Stomach (tissue), 9 donors: Measurements from ENCODE around the gene MLLT10. TPM values are rescaled to one million over a fixed set of nuclear protein-coding genes. Genes with fewer than 3 reads are reported as not detected.

ENCODE experiments used
- DNase-seq, 2 donors: peaks; one replicate each; pipeline versions ENCODE4 v3.0.0 to v3.0.0-alpha.2; 2013 to 2019
- H3K27ac ChIP-seq, 5 donors: fragments of 200-600 bp in 4 of 5; sonication (generic) in 4 of 5; one replicate each; pipeline ENCODE4 v1.5.1; 2013 to 2019; ENCODE audit warnings: mild to moderate bottlenecking in 1 of 5, moderate library complexity in 1 of 5
- H3K27me3 ChIP-seq, 3 donors: fragments of 200-600 bp; sonication (generic); one replicate each; pipeline ENCODE4 v1.5.1; 2017 to 2019; ENCODE audit warnings: mixed run types in 1 of 3
- H3K36me3 ChIP-seq, 4 donors: fragments of 200-600 bp; sonication (generic); 1 replicate in 3 of 4; 2 replicates in 1 of 4; pipeline ENCODE4 v1.5.1; 2016 to 2019
- H3K4me1 ChIP-seq, 4 donors: fragments of 200-600 bp; sonication (generic); one replicate each; pipeline ENCODE4 v1.5.1; 2016 to 2019
- H3K4me3 ChIP-seq, 4 donors: fragments of 200-600 bp; sonication (generic) in 3 of 4; one replicate each; pipeline ENCODE4 v1.5.1; 2016 to 2019; ENCODE audit warnings: mild to moderate bottlenecking in 1 of 4
- H3K9me3 ChIP-seq, 4 donors: fragments of 200-600 bp; sonication (generic); one replicate each; pipeline ENCODE4 v1.5.1; 2016 to 2019
- EP300 ChIP-seq: sonication (generic); formaldehyde crosslinking; IDR thresholded peaks from one replicate; pipeline ENCODE4 v1.6.1; 2017; ENCODE audit warnings: antibody characterized with exemption
- POLR2A ChIP-seq, 4 donors: fragments of 450-650 bp; IDR thresholded peaks; one replicate each; pipeline ENCODE4 v1.6.1; 2016; ENCODE audit warnings: antibody characterized with exemption in 4 of 4, control low read depth in 2 of 4, mild to moderate bottlenecking in 1 of 4, moderate library complexity in 1 of 4
- POLR2AphosphoS5 ChIP-seq, 3 donors: sonication (generic); formaldehyde crosslinking; IDR thresholded peaks; one replicate each; pipeline ENCODE4 v1.6.1; 2016; ENCODE audit warnings: antibody characterized with exemption in 3 of 3
- WGBS, 5 donors: extraction: QIAGEN DNeasy Blood & Tissue Kit in 3 of 5; methylation state at CpG; one replicate each; pipeline versions ENCODE4 v1.1.5 to v1.1.7; 2013 to 2018; 5-methylcytosine and 5-hydroxymethylcytosine counted together
- intact Hi-C: fragments of 100-400 bp; cut with DNase I; formaldehyde crosslinking; loops from one replicate; pipeline ENCODE4 v1.15.1; 2023; ENCODE audit warnings: low total_unique reads
- polyA plus RNA-seq, 3 donors: library from polyadenylated mRNA; stranded (reverse); fragments of 200-250 nt; gene quantifications; one replicate each; pipeline ENCODE4 v1.2.3, GENCODE V29; 2013
- total RNA-seq, 5 donors: library from RNA; depleted of rRNA; stranded (reverse); fragments of >200 nt; gene quantifications; one replicate each; pipeline versions ENCODE4 v1.1.0 to v1.2.3, GENCODE V29; 2014 to 2016
- TF ChIP-seq, protein P1 (sequence below), 7 experiments: fragments of 450-650 bp in 4 of 7; fragments of 200-600 bp in 3 of 7; sonication (generic) in 3 of 7; IDR thresholded peaks; one replicate each; pipeline ENCODE4 v1.5.1; 2016 to 2019; ENCODE audit warnings: antibody characterized with exemption in 7 of 7, control low read depth in 2 of 7, mild to moderate bottlenecking in 1 of 7
- donor health status: healthy with polysubstance abuse.
- donor health status: Bipolar disorder and iron deficiency.
- donor health status: healthy.

The MLLT10 gene
- total and polyA plus RNA-seq, 8 donors, result 12.8 to 76.9 (median 23.8) TPM

DNA sequence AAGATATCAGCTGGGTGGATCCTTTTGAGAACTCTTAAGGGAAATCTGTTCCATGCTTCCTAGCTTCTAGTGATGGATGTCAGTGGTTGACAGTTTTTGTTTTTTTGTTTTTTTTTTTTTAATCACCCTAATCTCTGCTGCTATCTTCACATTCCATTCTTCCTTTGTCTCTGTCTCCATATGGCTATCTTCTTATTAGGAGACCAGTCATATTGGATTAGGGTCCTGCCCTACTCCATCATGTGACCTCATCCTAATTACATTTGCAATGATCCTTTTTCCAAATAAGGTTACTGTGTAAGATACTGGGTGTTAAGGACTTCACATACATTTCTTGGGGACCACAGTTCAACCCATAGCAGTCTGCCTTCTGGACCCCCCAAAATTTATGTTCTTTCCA lies 69.7 kb downstream of the MLLT10 start:
- no peaks in the 10 kb centered on the region for H3K27me3 ChIP-seq
- no peak overlapping the region for H3K27ac ChIP-seq
- H3K36me3 ChIP-seq, result peaks cover 0 to 19% (median 9%) of the 10 kb centered on the region in 4 donors
- H3K9me3 ChIP-seq, result no peaks in the 10 kb centered on the region
- peaks cover 0 to 38% (median 3%) of the 10 kb centered on the region in 4 donors for H3K4me1 ChIP-seq
- TF ChIP-seq, protein P1, sequence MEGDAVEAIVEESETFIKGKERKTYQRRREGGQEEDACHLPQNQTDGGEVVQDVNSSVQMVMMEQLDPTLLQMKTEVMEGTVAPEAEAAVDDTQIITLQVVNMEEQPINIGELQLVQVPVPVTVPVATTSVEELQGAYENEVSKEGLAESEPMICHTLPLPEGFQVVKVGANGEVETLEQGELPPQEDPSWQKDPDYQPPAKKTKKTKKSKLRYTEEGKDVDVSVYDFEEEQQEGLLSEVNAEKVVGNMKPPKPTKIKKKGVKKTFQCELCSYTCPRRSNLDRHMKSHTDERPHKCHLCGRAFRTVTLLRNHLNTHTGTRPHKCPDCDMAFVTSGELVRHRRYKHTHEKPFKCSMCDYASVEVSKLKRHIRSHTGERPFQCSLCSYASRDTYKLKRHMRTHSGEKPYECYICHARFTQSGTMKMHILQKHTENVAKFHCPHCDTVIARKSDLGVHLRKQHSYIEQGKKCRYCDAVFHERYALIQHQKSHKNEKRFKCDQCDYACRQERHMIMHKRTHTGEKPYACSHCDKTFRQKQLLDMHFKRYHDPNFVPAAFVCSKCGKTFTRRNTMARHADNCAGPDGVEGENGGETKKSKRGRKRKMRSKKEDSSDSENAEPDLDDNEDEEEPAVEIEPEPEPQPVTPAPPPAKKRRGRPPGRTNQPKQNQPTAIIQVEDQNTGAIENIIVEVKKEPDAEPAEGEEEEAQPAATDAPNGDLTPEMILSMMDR (IDR thresholded peaks at IDR 0.05), result no peak
- TF ChIP-seq POLR2AphosphoS5 (IDR thresholded peaks at IDR 0.05) (no peak), POLR2A (IDR thresholded peaks at IDR 0.05) (no peak), EP300 (no peak)
- DNase-seq, result no peak
- intact Hi-C loops, result no loop called here
- no peak overlapping the region for H3K4me3 ChIP-seq

DNA sequence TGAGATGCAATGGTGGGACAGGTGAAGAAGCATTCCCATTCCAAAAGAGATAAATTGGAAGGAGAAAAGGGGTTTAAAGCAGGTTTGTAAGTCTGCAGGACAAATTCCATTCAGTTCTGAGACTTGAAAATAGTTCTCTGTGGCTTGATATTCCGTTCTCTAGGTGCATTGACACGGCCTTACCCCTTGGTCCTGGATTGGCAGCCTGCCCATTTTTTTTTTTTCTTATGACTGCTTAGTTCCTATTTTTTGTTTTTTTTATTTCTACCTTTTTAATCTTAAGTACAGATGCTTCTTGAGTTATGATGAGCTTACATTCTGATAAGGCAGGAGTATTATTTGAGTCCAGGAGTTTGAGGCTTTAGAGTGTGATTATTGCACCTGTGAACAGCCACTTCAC lies 70.6 kb downstream of the MLLT10 start:
- peak in 1 of 2 donors; percentile 17 for DNase-seq
- intact Hi-C loops, result no loop called here
- Histone ChIP-seq H3K27ac (no peak overlapping the region), H3K36me3 (peaks cover 0 to 17% (median 7%) of the 10 kb centered on the region in 4 donors), H3K9me3 (no peaks in the 10 kb centered on the region), H3K4me1 (peaks cover 0 to 31% (median 1%) of the 10 kb centered on the region in 4 donors), H3K27me3 (no peaks in the 10 kb centered on the region), H3K4me3 (no peak overlapping the region)
- 36 to 63% (median 49%) methylated on average over 2 of the region's 2 CpGs for WGBS, 5 donors
- TF ChIP-seq POLR2AphosphoS5 (IDR thresholded peaks at IDR 0.05) (no peak), POLR2A (IDR thresholded peaks at IDR 0.05) (no peak), EP300 (no peak)
- TF ChIP-seq, protein P1 (IDR thresholded peaks at IDR 0.05), result no peak

DNA sequence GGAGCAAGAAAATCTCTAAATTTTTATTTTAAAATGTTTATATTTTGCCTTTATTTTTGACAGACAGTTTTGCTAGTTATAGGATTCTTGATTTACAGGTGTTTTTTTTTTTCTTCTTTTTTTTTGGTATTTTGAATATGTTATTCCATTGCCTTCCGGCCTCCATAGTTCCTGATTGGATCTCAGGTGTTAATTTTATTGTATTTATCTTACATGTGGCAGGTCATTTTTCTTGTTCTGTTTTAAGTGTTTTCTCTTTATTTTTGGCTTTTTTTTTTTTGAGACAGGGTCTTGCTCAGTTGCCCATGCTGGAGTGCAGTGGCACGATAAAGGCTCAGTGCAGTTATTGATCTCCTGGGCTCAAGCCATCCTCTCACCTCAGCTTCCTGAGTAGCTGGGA lies 73.9 kb downstream of the MLLT10 start:
- WGBS, 5 donors, result 96 to 100% (median 98%) methylated on average over 2 of the region's 2 CpGs
- intact Hi-C loops, result no loop called here
- peaks cover 0 to 7% (median 0%) of the 10 kb centered on the region in 4 donors for H3K4me1 ChIP-seq
- no peak overlapping the region for H3K27ac ChIP-seq
- no peak overlapping the region for H3K4me3 ChIP-seq
- H3K9me3 ChIP-seq, result no peaks in the 10 kb centered on the region
- no peak for TF ChIP-seq EP300
- TF ChIP-seq POLR2A (IDR thresholded peaks at IDR 0.05), result no peak
- TF ChIP-seq, protein P1 (IDR thresholded peaks at IDR 0.05), result no peak
- no peak for TF ChIP-seq POLR2AphosphoS5 (IDR thresholded peaks at IDR 0.05)
- no peak for DNase-seq
- no peaks in the 10 kb centered on the region for H3K27me3 ChIP-seq
- H3K36me3 ChIP-seq, result peaks cover 0 to 23% (median 13%) of the 10 kb centered on the region in 4 donors

DNA sequence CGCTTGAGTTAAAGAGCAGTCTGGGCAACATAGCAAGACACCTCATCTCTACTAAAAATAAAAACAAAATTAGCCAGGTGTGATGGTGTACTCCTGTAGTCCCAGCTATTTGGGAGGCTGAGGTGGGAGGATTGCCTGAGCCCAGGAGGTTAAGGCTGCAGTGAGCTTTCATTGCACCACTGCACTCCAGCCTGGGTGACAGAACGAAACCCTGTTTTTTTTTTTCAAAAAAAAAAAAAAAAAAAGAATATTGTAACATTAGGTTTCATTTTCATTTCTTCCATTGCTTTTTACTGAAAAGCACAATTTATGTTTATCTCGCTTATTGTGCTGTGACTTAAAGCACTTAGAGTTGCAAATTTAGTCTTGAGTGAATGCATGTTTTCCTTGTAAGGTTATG lies 80.0 kb downstream of the MLLT10 start:
- intact Hi-C loops, result no loop called here
- 87 to 95% (median 91%) methylated on average over 3 of the region's 3 CpGs for WGBS, 5 donors

More for the DNA sequence above, 80.0 kb downstream of the MLLT10 start:
- Histone ChIP-seq H3K4me1 (peaks cover 0 to 5% (median 0%) of the 10 kb centered on the region in 4 donors), H3K9me3 (no peaks in the 10 kb centered on the region), H3K36me3 (peaks cover 0 to 16% (median 10%) of the 10 kb centered on the region in 4 donors), H3K27me3 (no peaks in the 10 kb centered on the region), H3K4me3 (no peak overlapping the region), H3K27ac (no peak overlapping the region)
- DNase-seq, result no peak
- TF ChIP-seq POLR2AphosphoS5 (IDR thresholded peaks at IDR 0.05) (no peak), POLR2A (IDR thresholded peaks at IDR 0.05) (no peak), EP300 (no peak)
- TF ChIP-seq, protein P1 (IDR thresholded peaks at IDR 0.05), result no peak
